Measurements from ENCODE around the gene ZNF716. TPM values are rescaled to one million over a fixed set of nuclear protein-coding genes. Genes with fewer than 3 reads are reported as not detected.
"Not testable (repeated sequence)": the region's sequence is repeated elsewhere in the genome, so short reads cannot be mapped to it uniquely, and the experiment has no call there.

ZNF716 gene
- total RNA-seq = not detected in 2 replicates

- intact Hi-C loops (cut with micrococcal nuclease) = no loop called here
These were observed at the start of gene ZNF716 for GRCh38 chr7:57449904-57450303. Gene ZNF716 (plus strand): TSS chr7:57450177. CDS start chr7:57450289, 112 bp downstream.

GRCh38 chr7:57400531-57401155 is 49.3 kb upstream of the ZNF716 start:
- intact Hi-C loops (cut with micrococcal nuclease) = no loop called here

GRCh38 chr7:57403051-57403450 is 46.9 kb upstream of the ZNF716 start:
- intact Hi-C loops (cut with micrococcal nuclease) = not testable (repeated sequence)

DNA sequence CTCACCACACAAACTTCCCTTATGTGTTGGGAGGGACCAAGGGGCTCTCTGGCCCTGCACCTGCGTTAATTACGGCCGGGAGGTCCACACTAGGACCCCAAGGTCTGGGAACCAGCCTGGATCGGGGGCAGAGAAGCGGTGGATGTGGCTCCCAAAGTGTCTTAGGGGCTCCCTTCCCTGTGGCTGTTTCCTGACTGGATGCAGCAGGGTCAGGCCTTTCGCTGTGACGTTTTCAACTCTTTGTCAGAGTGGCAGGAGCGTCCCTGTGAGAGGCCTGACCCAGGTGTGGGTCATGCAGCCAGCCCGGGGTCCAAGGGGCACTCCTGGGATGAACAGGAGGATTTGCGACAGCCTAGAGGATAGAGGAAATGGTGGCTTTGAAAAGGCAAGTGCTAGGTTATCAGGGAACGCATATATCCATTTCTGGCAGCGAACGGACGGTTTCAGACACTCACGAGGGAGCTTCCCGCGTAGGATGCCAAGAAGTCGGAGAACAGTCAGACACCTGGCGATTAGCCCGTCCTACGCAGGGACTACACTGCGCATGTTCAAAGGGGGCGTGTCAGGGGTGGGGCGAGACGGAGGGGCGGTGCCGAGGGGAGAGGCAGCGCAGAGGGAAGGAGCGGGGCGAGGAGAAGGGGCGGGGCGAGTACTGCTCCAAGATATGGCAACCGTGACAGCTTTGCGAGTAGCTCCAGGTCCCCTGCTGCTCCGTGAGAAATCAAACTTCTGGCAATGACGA is 46.2 kb upstream of the ZNF716 start:
- intact Hi-C loops (cut with micrococcal nuclease) = no loop called here

GRCh38 chr7:57404343-57404966 is 45.5 kb upstream of the ZNF716 start:
- intact Hi-C loops (cut with micrococcal nuclease) = no loop called here

DNA sequence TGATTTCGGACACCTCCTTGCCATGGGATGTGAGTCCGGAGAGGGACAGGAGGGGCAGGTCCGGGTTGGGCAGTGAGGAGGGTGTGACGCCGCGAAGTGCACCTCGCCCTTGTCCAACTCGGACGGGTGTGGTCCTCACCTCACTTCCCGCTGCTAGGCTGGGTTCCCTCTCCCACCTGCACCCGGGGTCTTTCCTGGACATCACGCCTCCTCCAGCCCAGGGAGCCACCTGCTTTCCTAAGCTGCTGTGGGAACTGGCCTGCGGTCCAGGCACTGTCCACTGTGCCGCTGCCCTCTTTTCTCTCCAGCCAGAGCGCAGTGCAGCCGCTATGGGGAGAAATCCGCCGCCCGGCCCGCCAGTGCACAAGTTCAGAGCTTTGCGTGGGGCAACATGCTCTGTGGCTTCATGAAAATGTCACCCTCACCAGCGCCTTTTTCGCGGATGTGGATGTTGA is 45.0 kb upstream of the ZNF716 start:
- intact Hi-C loops (cut with micrococcal nuclease) = no loop called here

GRCh38 chr7:57407125-57407524 is 42.9 kb upstream of the ZNF716 start:
- intact Hi-C loops (cut with micrococcal nuclease) = no loop called here

- intact Hi-C loops (cut with micrococcal nuclease) = no loop called here
These were observed 37.8 kb upstream of the ZNF716 start for GRCh38 chr7:57412168-57412567.

DNA sequence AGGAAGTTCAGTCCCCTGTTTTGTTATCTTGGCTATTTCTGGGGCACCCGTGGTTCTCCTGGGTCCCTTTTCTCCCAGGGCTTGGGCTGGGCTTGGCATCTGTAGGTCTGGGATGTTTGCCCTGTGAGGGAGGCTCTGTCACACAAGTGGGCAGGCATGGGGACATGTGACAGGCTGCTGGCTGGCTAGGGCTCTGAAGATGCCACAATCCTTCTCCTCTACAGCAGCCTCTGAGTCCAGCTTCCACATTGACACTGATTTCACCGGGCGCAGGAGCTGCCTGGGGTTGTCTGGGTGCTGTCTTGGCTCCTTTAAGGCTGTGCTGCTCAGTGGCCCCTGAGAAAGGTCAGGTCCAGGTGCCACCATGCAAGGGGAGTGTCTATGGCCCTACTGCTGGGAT is 37.4 kb upstream of the ZNF716 start:
- intact Hi-C loops (cut with micrococcal nuclease) = no loop called here

DNA sequence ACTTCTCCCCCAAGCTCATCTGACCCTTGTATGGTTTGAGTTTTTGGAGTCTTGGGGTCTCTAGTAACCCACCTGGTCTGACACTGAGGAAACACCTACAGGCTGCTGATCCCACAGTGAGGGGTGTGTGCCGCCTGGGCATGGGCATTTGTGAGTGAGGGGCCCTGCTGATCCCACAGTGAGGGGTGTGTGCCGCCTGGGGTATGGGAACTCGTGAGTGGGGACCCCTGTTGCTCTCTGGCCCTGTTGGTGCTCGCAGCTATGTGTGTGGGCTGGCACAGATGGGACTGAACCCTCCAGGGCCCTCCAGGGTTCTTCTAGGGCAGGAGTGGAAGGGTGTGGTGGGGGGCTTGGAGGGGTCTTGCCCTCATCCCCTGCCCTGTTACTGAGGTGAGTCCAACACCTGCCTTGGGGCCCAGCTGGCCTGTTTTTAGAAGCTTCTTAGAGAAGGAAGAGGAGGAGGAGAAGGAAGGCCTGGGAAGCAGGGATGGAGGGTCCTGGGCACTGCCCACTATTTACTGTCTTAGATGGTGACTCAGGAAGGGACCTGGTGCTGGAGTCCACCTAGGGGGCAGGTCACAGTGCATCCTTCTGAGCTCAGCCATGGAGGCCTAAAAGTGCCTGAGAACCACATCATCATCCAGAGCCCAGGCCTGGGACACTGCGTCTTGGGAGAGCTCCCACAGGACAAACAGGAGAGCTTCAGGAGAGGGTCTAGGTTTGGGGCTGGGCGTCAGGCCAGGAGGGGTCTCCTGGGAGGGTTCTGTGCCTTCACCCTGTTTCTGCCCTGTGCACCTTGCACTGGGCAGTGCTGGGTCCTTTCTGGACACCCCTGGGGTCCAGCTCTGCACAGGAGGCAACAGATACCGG is 36.2 kb upstream of the ZNF716 start:
- intact Hi-C loops (cut with micrococcal nuclease) = no loop called here

DNA sequence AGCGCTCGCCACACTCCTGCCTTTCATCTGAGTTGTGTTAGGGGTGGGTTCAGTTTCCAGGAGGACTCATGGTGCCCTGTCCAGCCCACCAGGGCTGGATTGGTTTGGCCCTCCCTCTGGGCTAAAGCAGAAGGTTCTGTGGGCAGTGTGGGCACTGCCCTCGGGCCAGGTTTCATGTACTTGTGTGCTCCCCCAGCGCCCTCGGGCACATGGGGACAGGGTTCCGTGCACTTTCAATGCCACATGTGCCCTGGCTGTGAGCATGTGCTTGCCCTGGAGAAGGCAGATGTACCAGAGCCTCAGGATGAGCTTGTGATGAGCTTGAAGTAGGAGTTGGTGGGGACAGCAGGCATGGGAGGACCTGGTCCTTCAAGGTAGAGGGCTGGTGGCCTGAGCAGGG is 35.6 kb upstream of the ZNF716 start:
- intact Hi-C loops (cut with micrococcal nuclease) = no loop called here

DNA sequence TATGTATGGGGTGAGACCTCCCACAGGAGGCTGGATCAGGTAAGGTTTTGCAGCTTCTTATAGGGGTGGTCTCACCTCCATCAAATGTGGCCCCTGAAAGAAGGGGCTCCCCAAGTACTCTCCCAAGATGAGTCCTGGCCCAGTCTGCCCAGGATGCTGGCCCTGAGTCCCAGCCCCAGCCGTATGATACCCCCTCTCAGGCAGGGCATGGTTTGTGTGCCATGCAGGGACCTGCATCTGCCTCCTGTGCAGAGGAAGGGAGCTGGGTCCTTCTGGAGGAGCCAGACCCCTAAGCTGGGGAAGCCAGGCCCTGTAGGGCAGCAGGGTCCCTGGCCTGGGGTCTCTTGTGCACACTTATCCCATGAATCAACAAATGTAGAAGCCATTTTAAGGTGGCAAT is 35.1 kb upstream of the ZNF716 start:
- intact Hi-C loops (cut with micrococcal nuclease) = no loop called here

- intact Hi-C loops (cut with micrococcal nuclease) = no loop called here
These were observed 34.7 kb upstream of the ZNF716 start for GRCh38 chr7:57415326-57415725.

DNA sequence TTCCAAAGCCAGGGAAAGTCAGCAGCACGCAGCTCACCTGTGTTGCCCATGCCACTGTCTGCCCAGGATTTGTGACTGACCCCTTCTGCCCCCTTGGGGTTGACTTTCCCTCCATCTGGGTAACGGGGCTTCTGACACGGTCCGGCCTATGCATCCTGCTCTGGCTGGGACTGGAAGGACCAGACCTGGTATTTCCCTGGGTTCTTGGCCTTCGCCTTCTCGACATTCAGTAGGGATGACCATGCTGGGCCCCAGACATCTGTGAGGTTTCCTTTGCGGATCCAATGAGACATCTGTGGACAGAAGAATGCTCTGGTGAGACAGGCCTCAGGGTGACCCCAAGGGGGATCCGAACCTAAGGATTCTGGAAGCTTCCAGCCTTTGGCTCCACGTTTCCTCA is 34.2 kb upstream of the ZNF716 start:
- intact Hi-C loops (cut with micrococcal nuclease) = no loop called here

DNA sequence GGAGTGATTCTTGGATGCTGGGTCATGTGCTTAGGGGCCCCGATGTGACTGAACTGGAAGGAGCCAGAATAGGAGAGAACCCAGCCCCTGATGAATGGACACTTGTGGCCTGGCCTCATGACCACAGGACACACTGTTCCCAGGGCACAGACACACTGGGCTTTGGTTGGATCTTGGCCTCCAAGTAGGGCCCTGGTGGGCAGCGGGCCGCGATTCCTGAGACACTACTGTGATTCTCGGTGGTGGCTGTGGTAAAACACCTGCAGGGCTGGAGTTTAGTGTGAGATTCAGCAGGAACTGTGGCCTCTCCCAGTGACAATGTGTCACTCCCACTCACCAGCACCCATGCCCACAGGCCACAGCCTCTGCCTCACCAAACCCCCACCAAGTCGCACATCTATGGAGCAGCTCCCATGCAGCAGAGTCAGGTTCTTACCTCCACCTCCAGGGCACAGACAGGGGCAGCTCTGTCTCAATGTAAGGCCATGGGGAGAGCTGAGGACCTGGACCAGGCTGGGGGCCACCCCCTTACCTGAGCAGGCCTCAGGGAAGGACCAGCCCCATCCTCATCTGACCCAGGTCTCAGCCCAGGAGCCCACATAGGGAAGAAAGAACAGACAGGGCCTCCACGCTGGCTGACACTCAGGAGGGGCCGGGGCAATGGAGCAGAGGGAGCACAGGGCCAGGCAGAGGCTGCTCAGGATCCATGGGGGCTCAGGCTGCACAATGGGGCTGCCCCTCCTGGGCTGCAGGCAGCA is 33.2 kb upstream of the ZNF716 start:
- intact Hi-C loops (cut with micrococcal nuclease) = no loop called here

GRCh38 chr7:57417736-57418135 is 32.2 kb upstream of the ZNF716 start:
- intact Hi-C loops (cut with micrococcal nuclease) = loop anchor here (1.0 kb wide), 1 partner anchor 8 kb away; no protein-coding TSS in a partner anchor

- intact Hi-C loops (cut with micrococcal nuclease) = no loop called here
These were observed 26.2 kb upstream of the ZNF716 start for GRCh38 chr7:57423768-57424167.

DNA sequence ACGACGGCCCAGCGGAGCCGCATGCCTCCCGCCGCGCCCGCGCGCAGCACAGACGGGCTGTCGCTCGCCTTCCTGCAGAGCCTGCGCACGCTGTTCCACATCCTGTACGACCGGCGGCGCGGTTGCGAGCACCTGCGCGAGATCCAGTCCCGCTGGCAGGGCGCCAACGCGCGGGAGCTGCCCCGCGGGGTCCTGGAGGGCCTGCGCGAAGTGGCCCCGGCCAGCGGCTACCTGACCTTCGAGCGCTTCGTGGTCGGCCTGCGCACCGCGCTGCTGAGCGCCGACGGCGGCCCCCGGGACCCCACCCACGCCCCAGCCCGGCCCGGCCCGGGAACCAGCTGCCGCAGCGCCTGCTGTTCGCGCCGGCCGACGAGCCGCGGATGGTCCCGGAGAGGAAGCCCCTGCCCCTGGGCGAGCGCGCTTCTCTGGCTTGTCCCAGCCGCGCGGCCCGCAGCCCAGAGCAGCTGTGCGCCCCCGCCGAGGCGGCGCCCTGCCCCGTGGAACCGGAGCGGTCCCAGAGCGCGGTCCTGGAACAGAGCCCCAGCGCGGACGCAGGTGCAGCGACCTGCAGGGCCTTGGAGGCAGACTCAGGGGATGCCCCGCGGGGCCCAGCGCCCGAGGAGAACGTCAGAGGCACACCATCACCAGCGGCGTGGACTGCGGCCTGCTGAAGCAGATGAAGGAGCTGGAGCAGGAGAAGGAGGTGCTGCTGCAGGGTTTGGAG is 25.3 kb upstream of the ZNF716 start:
- intact Hi-C loops (cut with micrococcal nuclease) = no loop called here

- intact Hi-C loops (cut with micrococcal nuclease) = no loop called here
These were observed 24.6 kb upstream of the ZNF716 start for GRCh38 chr7:57425239-57425944.

Measured in T-helper 2 cell treated with Interferon-gamma antibody and Interleukin-4, amounts not matched to agents 100 ng/mL and 5 ng/mL, for 36 hours (primary cell).